ENCODE results near the gene PRPF38A.

DNA sequence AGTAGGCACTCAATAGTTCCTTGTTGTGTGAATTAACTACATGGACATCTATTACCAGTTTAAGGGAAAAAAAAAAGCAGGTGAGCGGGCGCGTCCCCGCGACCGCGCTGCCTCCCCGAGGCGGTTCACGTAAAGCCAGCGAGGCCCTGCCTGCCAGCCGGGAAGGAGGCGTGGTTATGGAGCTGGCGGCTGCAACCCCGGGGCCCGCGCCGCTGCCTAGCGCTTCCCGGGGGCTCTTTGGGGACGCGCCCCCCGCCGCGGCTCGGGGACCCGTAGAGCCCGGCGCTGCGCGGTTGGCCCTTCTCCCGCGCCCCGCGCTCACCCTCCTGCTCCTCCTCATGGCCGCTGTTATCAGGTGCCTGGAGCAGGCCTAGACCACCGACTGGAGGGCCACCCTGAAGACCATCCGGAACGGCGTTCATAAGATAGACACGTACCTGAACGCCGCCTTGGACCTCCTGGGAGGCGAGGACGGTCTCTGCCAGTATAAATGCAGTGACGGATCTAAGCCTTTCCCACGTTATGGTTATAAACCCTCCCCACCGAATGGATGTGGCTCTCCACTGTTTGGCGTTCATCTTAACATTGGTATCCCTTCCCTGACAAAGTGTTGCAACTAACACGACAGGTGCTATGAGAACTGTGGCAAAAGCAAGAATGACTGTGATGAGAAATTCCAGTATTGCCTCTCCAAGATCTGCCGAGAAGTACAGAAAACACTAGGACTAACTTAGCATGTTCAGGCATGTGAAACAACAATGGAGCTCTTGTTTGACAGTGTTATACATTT, 35.8 kb upstream of the PRPF38A start:
- TF ChIP-seq POLR2A (IDR thresholded peaks at IDR 0.05; ENCODE audit: low read depth, low read length), result no peak
- no peak for TF ChIP-seq TAF1 (IDR thresholded peaks at IDR 0.05; ENCODE audit: low read depth, low read length)
- no peak for TF ChIP-seq POLR2AphosphoS5 (IDR thresholded peaks at IDR 0.05; ENCODE audit: low read depth, low read length)
- no peak for TF ChIP-seq PAX5 (IDR thresholded peaks at IDR 0.05; ENCODE audit: insufficient read depth, low read length, severe bottlenecking)
- no peak for TF ChIP-seq SPI1 (IDR thresholded peaks at IDR 0.05; ENCODE audit: low read depth, low read length)
- TF ChIP-seq POU2F2 (IDR thresholded peaks at IDR 0.05; ENCODE audit: low read depth, low read length), result no peak

Data from GM12891 (cell line).